ENCODE data around the gene GRIK1. TPM values are rescaled to one million over a fixed set of nuclear protein-coding genes. Genes with fewer than 3 reads are reported as not detected.

Gene GRIK1
- polyA plus RNA-seq, 3 donors = not detected

DNA sequence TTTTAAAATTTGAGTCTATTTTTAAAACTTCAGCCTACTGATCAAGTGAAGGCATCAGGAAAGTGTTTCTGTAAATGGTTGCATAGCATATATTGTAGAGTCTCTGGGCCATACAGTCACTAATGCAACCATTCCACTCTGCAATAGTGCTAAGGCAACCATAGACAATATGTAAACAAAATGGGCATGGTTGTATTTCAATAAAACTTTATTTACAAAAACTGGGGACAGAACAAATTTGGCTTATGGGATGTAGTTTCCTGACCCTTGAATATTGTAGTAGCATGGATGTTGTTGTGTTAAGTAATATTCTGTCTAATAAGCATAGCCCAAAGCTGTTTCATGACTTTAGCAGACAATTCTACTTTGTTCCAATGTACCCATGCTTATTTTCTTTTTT lies 117.7 kb downstream of the GRIK1 start:
- H3K4me1 ChIP-seq (ENCODE audit: control insufficient read depth in 1 of 2, insufficient read depth in 2 of 2, low read length in 2 of 2) = no peaks in the 10 kb centered on the region
- no peak overlapping the region for H3K27ac Mint-ChIP-seq
- intact Hi-C loops (cut with micrococcal nuclease) = no loop called here
- TF ChIP-seq, protein P1, sequence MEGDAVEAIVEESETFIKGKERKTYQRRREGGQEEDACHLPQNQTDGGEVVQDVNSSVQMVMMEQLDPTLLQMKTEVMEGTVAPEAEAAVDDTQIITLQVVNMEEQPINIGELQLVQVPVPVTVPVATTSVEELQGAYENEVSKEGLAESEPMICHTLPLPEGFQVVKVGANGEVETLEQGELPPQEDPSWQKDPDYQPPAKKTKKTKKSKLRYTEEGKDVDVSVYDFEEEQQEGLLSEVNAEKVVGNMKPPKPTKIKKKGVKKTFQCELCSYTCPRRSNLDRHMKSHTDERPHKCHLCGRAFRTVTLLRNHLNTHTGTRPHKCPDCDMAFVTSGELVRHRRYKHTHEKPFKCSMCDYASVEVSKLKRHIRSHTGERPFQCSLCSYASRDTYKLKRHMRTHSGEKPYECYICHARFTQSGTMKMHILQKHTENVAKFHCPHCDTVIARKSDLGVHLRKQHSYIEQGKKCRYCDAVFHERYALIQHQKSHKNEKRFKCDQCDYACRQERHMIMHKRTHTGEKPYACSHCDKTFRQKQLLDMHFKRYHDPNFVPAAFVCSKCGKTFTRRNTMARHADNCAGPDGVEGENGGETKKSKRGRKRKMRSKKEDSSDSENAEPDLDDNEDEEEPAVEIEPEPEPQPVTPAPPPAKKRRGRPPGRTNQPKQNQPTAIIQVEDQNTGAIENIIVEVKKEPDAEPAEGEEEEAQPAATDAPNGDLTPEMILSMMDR (IDR thresholded peaks at IDR 0.05) = no peak
- no peaks in the 10 kb centered on the region for H3K36me3 ChIP-seq (replicated peaks in 1 of 2; ENCODE audit: control insufficient read depth in 1 of 2, insufficient read depth in 2 of 2, low read length in 2 of 2)
- no peaks in the 10 kb centered on the region for H3K79me2 ChIP-seq (ENCODE audit: insufficient read depth, low read length)
- no peaks in the 10 kb centered on the region for H3K36me3 Mint-ChIP-seq
- peaks cover 0 to 3% (median 0%) of the 10 kb centered on the region in 3 donors for H3K27me3 Mint-ChIP-seq (ENCODE audit: low read depth in 3 of 3)
- no peaks in the 10 kb centered on the region for H3K9me3 Mint-ChIP-seq
- no peak overlapping the region for H3K27ac ChIP-seq (ENCODE audit: low read depth in 1 of 2, low read length in 2 of 2)
- no peak overlapping the region for H3K4me2 ChIP-seq (replicated peaks; ENCODE audit: extremely low read depth, low read length, poor library complexity, severe bottlenecking)
- DNase-seq = no peak
- H3K9me3 ChIP-seq (replicated peaks in 1 of 2; ENCODE audit: control insufficient read depth in 1 of 2, insufficient read depth in 1 of 2, low read length in 2 of 2) = no peaks in the 10 kb centered on the region
- no peak overlapping the region for H3K4me3 Mint-ChIP-seq
- no peak overlapping the region for H3K4me3 ChIP-seq (replicated peaks in 1 of 3; ENCODE audit: low read depth in 2 of 3, low read length in 3 of 3)
- H3K9ac ChIP-seq (ENCODE audit: insufficient read depth, low read length, poor library complexity, severe bottlenecking) = no peak overlapping the region
- no peak overlapping the region for H2AFZ ChIP-seq (ENCODE audit: insufficient read depth, low read depth, low read length, poor library complexity, severe bottlenecking)
- no peaks in the 10 kb centered on the region for H3K4me1 Mint-ChIP-seq
- H4K20me1 ChIP-seq (ENCODE audit: insufficient read depth, low read length) = no peaks in the 10 kb centered on the region
- no peaks in the 10 kb centered on the region for H3K27me3 ChIP-seq (ENCODE audit: control insufficient read depth in 2 of 2, insufficient read depth in 2 of 2, low read length in 2 of 2)

DNA sequence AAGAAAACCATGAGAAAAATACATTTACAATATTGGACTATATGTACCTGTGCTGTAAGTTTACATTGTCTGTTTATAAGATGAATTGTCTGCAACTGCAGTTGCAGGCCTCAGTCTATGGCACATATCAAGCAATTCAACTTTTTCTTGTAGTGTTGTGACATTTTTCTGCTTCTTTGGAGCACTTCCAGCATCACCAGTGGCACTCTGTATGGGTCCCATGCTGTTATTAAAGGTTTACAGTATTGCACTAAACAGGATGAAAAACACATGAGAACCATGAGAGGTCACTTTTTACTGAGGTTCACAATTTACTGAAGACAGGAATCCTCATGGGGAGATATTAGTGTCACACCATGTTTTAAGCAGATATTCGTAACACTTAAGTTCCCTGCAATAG lies 118.6 kb downstream of the GRIK1 start:
- Histone ChIP-seq H3K79me2 (ENCODE audit: insufficient read depth, low read length) (no peaks in the 10 kb centered on the region), H3K4me3 (replicated peaks in 1 of 3; ENCODE audit: low read depth in 2 of 3, low read length in 3 of 3) (no peak overlapping the region), H3K27ac (ENCODE audit: low read depth in 1 of 2, low read length in 2 of 2) (no peak overlapping the region), H3K9ac (ENCODE audit: insufficient read depth, low read length, poor library complexity, severe bottlenecking) (no peak overlapping the region), H2AFZ (ENCODE audit: insufficient read depth, low read depth, low read length, poor library complexity, severe bottlenecking) (no peak overlapping the region), H3K9me3 (replicated peaks in 1 of 2; ENCODE audit: control insufficient read depth in 1 of 2, insufficient read depth in 1 of 2, low read length in 2 of 2) (no peaks in the 10 kb centered on the region), H3K4me2 (replicated peaks; ENCODE audit: extremely low read depth, low read length, poor library complexity, severe bottlenecking) (no peak overlapping the region), H3K27me3 (ENCODE audit: control insufficient read depth in 2 of 2, insufficient read depth in 2 of 2, low read length in 2 of 2) (no peaks in the 10 kb centered on the region), H4K20me1 (ENCODE audit: insufficient read depth, low read length) (no peaks in the 10 kb centered on the region), H3K36me3 (replicated peaks in 1 of 2; ENCODE audit: control insufficient read depth in 1 of 2, insufficient read depth in 2 of 2, low read length in 2 of 2) (no peaks in the 10 kb centered on the region), H3K4me1 (ENCODE audit: control insufficient read depth in 1 of 2, insufficient read depth in 2 of 2, low read length in 2 of 2) (no peaks in the 10 kb centered on the region)
- Mint-ChIP-seq H3K4me3 (no peak overlapping the region), H3K4me1 (no peaks in the 10 kb centered on the region), H3K36me3 (no peaks in the 10 kb centered on the region), H3K9me3 (no peaks in the 10 kb centered on the region), H3K27me3 (ENCODE audit: low read depth in 3 of 3) (peaks cover 0 to 4% (median 0%) of the 10 kb centered on the region in 3 donors), H3K27ac (no peak overlapping the region)
- DNase-seq = no peak
- no CpG with 5 or more reads among the region's 1 CpG for WGBS (ENCODE audit: insufficient coverage)
- TF ChIP-seq, protein P1 (IDR thresholded peaks at IDR 0.05) = no peak
- intact Hi-C loops (cut with micrococcal nuclease) = no loop called here
